HCT116 (cell line): ENCODE measurements around the gene KHK.

Experiments used
- EZH2 ChIP-seq: fragments of 200-600 bp; sonication (generic); IDR thresholded peaks from 2 replicates; pipeline ENCODE4 v1.6.1; 2017; ENCODE audit warnings: antibody characterized with exemption, mixed run types
- POLR2A ChIP-seq: IDR thresholded peaks from 2 replicates; pipeline ENCODE4 v1.7.0; 2011; ENCODE audit warnings: borderline replicate concordance; ENCODE audit not compliant: insufficient read depth, insufficient read length; ENCODE audit errors: extremely low read depth
- YY1 ChIP-seq: IDR thresholded peaks from 2 replicates; pipeline ENCODE4 v1.6.1; 2011; ENCODE audit warnings: low read length, low read depth, moderate library complexity, mild to moderate bottlenecking; ENCODE audit not compliant: insufficient replicate concordance; ENCODE audit errors: extremely low read depth
- TF ChIP-seq, protein P1 (sequence below), 3 experiments: fragments of 200-600 bp in 1 of 3; sonication (generic) in 1 of 3; IDR thresholded peaks in 2 of 3; conservative IDR thresholded peaks in 1 of 3; 2 replicates each; pipeline ENCODE4 v1.5.1; 2012 to 2017; ENCODE audit warnings: low read depth in 2 of 3, low read length in 2 of 3, antibody characterized with exemption in 1 of 3, borderline replicate concordance in 1 of 3, control low read depth in 1 of 3, mild to moderate bottlenecking in 1 of 3, mixed read lengths in 1 of 3, mixed run types in 1 of 3, moderate library complexity in 1 of 3; ENCODE audit not compliant: insufficient read depth in 1 of 3

DNA sequence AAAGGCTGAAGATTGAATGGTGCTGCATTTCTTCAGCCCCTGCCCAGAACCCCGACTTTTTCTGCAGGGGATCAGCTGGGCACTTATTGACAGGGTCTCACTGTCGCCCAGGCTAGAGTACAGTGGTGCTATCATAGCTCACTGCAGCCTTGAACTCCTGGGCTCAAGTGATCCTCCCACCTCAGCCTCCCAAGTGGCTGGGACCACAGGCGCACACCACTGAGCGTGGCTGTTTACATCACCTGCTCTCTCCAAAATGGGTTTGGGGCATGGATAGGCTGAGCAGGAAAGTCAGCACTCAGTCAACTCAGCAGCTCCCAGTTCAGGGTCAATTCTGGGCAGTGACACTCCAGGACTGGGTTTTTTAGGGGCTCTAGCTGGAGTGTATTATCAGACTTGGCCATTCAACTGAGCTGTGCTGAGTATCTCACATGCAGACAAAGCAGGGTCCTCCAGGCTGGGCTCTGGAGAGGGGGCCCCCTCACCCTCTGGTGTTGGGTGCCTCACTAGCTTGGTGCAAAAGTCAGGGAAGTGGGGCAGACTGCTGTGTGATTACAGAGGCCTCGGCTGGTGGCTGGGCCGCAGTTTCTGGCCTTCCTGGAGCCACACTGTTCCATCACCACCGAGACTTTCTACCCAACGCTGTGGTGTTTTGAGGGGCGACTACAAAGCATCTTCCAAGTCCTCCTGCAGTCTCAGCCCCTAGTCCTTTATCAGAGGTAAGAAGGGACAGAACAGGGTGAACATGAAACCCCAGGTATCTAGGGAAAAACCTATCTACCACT lies 41.5 kb downstream of the KHK start:
- no peak for TF ChIP-seq EZH2
- TF ChIP-seq, protein P1, sequence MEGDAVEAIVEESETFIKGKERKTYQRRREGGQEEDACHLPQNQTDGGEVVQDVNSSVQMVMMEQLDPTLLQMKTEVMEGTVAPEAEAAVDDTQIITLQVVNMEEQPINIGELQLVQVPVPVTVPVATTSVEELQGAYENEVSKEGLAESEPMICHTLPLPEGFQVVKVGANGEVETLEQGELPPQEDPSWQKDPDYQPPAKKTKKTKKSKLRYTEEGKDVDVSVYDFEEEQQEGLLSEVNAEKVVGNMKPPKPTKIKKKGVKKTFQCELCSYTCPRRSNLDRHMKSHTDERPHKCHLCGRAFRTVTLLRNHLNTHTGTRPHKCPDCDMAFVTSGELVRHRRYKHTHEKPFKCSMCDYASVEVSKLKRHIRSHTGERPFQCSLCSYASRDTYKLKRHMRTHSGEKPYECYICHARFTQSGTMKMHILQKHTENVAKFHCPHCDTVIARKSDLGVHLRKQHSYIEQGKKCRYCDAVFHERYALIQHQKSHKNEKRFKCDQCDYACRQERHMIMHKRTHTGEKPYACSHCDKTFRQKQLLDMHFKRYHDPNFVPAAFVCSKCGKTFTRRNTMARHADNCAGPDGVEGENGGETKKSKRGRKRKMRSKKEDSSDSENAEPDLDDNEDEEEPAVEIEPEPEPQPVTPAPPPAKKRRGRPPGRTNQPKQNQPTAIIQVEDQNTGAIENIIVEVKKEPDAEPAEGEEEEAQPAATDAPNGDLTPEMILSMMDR (IDR thresholded peaks at IDR 0.05 in 2 of 3, conservative IDR thresholded peaks at IDR 0.05 in 1 of 3; ENCODE audit: borderline replicate concordance in 1 of 3, insufficient read depth in 1 of 3, low read depth in 2 of 3, low read length in 2 of 3), result no peak
- TF ChIP-seq YY1, result no peak
- no peak for TF ChIP-seq POLR2A
